Pulmonary artery endothelial cell (primary cell): ENCODE data around the gene HOXA5. TPM values are rescaled to one million over a fixed set of nuclear protein-coding genes. Genes with fewer than 3 reads are reported as not detected.

ENCODE experiments used
- DNase-seq: peaks from one replicate; pipeline ENCODE4 v3.0.0-alpha.2; 2011; ENCODE audit warnings: low read depth, low spot score
- total RNA-seq: library from RNA; depleted of rRNA; stranded (reverse); fragments of >200 nt; gene quantifications from 2 replicates; pipeline ENCODE4 v1.2.3, GENCODE V29; 2014

Gene HOXA5
- total RNA-seq, 1 donor from 2014 or later: 5.9 TPM

DNA sequence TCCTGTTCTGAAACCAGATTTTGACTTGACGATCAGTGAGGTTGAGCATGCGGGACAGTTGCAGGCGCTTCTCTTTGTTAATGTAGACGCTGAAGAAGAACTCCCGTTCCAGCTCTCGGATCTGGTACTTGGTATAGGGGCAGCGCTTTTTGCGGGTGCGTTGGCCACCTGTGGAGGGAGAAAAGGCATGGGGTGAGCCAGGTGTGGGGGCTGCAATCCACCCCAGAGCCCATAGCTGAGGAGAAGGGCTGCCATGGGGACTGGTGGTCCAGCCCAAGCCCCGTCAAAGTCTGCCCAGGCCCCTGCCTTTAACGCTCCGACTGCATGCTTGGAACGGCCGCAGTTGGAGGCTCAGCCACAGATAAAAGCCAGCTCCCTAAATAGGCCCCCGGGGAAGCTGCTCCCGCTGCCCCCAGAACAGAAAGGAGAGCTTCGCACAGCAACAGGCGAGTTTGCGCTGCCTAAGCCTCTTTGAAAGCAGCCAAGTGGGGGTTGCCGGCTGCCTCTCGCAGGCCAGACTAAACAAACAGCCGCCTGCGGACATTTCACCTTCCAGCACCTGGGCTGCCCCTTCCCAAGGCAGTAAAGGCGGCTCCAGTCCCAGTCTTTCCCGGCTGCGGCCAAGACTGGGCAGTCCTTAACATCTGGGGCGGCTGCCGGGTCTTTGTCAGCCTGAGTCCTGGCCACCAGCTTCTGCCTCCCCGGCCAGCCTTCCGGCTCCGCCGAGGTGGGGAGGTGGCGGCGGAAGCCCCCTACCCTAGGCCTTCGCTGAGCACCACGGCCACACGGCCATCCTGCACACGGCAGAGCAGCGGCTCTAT is 39.6 kb upstream of the HOXA5 start:
- no peak for DNase-seq

GRCh38 chr7:27182285-27182841 is 38.9 kb upstream of the HOXA5 start:
- DNase-seq: no peak

GRCh38 chr7:27181795-27182275 is 38.4 kb upstream of the HOXA5 start:
- no peak for DNase-seq

DNA sequence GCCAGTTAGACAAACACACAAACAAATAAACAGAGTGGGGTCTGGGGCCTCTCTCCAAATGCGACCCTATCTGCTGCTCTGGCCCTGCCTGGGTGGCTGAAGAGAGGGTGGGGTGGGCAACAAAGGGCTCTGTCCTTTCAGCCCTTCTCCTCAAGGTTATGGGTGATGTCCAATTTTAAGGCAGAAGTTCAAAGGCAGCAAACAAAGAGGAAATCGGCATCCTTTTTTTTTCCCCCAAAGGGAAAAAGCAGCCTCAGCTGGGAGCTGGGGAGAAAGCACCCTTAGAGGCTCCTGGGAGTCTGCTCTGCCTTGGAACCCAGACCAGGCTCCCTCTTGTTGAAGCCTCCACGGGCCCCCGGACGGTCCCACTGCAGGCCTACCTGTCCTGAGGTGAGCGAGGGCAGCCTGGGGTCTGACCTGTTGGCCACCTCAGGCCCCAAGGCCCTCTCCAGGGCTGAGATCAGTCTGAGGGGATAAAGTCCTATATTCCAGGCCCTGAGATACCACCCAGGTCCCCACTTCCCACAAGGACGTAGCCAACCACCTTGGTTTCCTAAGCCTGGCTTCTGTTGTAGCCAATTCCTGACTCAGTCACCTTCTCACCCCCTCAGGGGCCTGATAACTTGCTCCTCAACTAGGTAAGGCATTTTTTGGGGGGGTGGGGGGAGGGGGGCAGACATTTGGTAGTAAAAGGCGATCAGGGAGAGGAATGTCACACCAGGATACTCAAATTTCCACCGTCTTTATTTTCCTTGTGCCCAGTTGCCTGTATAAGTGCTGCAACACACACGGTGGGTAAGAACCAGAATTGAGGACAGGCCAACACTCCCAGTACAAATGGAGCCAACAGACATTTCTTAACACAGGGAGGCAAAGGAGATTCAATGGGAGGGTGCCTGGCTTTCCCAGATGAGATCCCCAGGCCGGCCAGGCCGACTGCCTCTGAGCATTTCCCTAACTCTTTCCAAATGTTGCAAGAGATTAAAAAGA is 37.2 kb upstream of the HOXA5 start:
- no peak for DNase-seq

DNA sequence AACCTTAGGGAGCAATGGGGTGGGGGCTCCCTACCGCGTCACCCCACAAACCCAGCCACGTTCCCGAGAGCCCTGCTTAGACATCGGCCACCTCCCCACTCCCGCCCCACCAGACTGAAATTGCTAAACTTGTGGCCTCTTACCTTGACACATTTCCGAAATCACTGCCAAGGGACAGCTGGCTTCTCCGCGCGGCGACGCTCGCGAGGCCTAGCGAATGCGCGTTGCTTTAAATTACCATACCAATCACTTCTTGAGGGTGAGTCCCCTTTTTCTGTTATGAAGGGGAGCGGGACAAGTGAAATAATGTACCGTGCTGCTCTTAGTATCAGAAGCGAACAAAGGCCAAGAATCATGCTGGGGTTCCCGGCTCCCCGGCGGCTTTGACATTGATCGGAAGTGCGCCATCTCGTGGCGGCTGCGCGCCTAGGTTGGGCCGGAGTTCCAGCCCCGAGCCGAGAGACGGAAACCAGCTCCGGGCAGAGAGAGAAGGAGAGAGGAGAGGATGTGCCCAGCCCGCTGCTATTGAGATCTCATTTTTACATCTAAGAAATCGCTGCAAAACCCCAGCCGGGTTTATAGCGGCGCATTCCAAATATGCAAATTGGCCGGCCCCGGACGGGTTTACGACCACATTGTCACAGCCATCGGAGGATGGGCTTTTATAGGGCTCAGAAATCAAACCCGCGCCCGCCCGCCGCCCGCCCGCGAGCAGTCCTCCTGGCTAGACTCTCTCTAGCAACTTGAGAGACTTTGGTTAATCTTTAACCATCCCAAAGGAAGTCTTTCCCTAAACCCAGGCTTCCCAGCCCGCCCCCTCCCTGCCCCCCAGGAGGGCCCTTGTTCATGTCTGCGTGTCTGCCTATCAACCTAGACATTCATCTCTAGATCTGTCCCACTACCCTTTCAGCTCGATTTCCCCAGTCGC is 36.3 kb upstream of the HOXA5 start:
- DNase-seq: no peak

DNA sequence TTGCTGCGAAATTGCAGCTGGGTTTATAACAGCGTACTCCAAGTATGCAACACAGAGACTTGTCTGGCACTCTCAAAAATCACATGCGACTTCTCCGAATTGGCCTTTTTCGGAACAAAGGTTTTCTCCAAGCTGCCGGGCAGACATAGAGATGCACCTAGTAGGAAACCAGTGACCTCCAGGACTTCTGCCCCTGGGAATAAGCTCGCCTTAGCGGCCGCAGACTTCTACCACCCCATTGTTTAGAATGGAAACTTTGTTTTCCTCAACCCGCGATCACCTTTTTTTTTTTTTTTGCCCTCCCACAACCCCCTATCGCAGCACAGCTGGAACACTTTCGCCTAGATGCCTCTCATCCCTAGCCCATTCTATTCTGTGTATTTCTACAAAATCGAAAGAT is 35.5 kb upstream of the HOXA5 start:
- no peak for DNase-seq

DNA sequence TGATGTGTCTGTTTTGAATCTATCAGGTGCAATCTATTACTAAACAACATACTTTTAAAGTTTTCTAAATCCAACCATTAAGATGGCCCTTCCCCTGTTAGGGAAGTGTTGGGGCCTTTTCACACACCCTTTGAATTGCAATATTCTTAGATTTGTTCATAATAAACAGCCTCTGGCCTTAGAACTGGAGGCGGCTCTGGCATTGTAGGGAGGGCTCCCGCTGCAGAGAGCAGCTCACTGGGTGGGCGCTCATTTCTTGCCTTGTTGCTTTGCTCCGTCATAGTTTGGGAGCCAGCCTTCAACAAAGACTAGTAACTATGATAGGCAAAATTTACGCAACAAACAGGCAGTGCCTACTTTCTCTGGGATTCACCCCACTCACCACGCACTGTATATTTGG is 34.9 kb upstream of the HOXA5 start:
- no peak for DNase-seq

DNA sequence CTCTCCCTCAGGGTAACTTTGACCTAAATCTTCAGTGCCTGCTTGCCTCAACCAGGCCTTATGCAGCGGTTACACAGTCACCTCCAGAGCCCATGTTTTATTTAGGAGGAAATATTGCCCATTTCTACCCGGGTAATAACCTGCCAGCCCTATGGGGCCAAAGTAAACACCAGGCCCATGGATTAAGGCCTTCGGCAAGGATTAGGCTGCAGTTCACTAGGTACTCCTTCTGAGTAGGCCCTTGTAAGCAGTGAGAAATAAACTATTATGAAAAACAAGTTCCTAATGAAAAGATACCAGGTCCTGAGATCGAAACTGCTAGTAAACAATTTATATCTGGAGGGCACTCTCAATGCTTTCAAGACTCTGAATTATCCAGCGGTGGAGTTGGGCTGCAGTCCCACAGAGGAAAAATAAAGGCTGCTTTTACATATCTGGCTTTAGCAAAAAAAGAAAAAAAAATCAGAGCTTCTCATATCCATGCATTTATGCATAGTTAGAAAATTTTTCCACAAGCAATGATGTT is 34.4 kb upstream of the HOXA5 start:
- no peak for DNase-seq

DNA sequence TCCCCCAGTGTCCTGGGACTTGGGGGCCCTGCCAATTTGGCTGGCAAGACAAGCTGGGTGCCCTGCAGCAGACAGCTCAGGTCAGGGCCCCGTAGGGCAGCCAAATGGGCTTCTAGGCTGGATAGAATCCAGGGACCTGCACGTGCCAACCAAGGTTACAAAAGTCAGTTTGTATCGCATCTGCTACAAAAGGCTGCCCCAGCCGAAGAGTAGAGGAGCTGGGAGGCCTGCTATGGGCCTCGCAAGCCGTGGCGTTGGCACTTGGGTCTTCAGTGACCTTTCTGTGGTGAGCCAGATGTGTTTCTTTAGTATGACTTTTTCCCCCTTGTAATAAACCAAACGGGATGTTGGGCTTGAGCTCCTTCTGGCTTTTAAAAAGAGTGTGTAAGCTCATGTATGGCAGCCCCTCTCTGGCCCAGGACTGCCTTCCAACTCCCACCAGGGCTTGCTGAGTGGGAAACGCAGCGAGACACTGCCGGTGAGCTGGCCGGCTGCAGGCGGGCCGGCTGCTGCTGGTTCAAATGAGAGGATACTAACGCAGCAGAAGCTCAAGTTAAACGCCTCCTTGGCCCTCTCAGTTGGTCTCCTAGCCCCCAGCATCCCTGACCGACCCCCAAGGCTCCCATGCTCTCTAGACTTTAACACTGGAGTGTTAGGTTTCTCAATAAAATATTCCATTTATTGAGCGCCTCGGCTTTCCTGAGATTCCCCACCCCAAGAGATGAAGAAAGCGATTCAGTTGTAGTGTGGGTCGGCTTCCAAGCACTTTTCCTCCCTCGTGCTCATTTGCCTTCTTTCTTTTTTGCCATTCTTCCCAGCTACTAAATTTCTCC is 33.7 kb upstream of the HOXA5 start:
- no peak for DNase-seq

DNA sequence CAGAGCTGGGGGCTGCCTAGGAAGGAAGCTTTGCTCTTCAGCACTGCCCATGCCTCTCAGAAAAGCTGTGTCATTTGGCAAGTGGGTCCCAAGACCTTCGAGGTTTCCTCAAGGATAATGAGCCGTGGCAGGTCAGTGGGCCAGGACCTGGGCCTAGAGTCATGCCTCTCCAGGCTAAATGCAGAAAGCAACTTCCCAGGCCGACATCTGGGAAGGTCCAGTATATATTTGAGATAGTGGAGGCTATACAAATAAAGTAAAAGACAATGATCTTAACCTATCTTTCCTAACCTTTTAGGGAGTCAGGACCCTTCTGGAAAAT is 33.0 kb upstream of the HOXA5 start:
- no peak for DNase-seq

GRCh38 chr7:27175626-27176523 is 32.4 kb upstream of the HOXA5 start:
- no peak for DNase-seq

DNA sequence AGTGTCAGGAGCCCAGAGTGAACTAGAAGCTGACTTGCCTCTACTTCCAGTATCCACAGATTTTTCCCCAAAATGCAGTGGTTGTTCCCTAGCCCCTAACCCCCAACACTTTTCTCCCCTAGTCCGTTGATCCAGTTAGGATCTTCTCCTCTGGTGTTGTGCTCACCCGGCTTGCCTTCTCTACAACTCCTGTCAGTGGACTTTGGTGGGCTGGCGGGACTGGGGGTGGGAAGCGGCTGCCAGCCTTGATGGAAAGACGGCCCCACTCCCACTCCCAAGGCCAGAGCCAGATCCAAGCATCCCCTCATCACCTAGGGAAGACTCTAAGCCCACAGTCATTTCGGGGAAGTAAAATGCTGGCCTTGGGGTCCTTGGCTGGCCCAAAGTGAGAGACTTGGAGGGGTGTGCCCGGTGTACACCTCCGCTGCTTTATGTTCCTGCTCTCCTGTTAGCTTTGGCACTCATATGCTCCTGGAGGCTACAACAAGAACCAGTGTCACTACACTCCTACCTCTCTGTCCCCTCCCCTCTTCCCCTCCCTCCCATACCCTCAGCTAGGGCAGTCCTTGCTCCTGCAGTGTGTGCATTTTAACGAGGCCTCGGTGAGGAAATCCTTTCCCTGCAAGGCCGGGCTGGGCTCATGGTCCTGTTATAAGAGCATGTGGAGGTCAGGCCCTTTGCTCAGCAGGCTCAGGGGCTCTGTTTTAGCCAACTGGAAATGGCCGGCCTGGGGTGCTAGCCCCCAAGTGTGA is 31.6 kb upstream of the HOXA5 start:
- DNase-seq: no peak

DNA sequence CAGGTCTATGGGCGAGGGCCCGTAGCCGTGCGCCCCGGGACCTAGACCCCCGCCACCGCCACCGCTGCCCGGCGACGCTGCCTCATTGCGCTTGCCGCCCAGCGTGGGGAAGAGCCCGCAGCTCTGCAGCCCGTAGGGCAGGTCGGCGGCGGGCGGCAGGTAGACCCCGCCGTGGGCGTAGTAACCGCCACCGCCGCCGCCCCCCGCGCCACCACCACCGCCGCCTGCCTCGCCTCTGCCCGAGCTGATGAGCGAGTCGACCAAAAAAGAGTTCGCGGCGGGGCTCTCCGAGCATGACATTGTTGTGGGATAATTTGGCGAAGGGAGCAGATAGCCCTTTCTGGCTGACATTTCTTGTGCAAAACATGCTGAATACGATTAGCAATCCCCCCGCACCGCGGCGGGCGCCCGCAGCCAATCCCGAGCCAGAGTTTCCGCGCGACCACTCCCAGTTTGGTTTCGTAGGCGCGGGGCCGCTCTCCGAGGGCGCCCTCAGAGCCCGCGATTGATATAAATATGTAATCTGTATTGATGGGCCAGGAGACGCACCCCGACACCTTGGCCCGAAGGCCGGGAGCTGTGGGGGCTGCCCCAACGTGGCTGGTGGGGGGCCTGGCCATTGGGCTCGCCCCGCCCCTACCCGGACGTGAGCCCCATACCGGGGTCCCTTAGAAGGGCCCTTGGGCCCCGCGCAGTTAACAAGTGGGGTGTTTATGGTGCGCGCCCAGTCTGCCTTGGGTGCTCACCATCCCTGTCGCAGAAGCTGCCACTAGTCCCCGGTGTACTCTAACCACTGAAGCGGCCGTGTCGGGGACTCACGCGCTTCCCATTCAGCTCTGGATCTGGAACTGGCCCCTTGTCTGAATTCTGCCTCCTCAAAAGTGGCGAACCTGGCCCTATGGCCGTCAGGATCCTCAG is 30.7 kb upstream of the HOXA5 start, which contains the start of gene HOXA10:
Gene HOXA10 (minus strand): TSS at position 365 of the 918 bp plus-strand sequence. CDS start 14 bp downstream, at position 351.
- no peak for DNase-seq

- no peak for DNase-seq
These were observed 30.1 kb upstream of the HOXA5 start for GRCh38 chr7:27173511-27173955.

DNA sequence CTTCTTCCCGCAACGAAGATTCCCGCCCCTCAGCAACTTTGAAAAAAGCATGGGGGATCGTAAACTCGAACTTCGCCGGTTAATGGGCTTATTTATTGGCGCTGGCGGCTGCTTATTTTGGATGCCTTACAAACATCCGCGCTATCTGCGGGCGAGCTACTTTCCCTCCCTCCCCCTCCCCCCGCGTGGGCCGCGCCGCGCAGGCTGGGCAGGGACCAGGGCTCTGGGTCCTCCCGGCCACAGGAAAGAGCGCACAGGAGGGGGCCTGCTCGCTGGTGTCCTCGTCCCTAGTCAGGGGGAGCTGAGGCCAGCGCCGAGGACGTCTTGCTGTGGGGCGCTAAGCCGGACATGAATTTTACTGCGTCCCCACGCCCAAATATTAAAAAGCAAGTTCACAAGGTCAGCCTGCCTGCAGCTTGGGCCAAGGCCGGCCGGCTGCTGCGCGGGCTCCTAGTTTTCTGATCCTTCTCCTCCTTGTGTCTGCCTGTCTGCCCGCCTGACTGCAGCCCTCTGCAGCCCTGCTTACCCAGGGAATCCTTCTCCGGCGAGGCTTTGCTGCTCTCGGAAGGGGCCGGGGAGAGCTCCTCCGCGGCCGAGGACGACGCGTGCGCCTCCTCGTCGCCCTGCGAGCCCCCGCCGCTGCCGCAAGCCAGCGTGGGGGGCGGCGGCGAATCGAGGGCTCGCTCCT is 29.5 kb upstream of the HOXA5 start:
- DNase-seq: no peak

DNA sequence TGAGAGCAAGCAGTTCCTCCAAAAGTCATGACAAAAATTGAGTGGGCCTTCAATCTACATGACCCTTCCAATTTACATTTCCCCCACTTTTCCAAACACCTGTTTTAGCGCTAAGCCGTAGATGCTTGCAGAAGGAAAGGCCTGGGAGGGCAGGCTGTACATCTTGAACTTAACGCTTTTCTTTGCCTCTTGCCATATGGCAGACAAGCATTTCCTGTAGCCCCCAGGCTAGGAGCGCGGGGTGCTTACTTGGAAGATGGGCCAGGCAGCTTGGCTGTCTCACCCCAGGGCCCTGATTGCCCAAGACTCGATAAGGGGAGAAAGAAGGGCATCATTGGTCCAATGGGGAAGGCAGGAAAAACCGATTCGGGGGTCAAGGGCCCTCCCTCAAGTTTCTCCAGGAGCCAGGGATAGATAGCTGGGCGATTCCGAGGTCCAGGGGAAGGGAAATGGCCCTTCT is 28.9 kb upstream of the HOXA5 start:
- DNase-seq: no peak
